GM12878 (cell line): ENCODE results near the gene KRTAP9-1. TPM values are rescaled to one million over a fixed set of nuclear protein-coding genes. Genes with fewer than 3 reads are reported as not detected.

Experiments
- ATAC-seq: fragments of 200-7000 bp; cut with Tn5 transposase; 3 replicates; pipeline ENCODE4 v1.9.1; 2020; ENCODE audit warnings: mild to moderate bottlenecking, moderate library complexity
- BruUV-seq: library from RNA; stranded (reverse); fragments of 400-500 nt; replicated peaks from 2 replicates; lab custom pipeline; 2021; lab: Mats Ljungman, UMichigan
- CTCF ChIA-PET: fragments of 300-600 bp; sonication (Branson Sonifier 250); formaldehyde crosslinking; extraction: SDS; loops from one replicate; lab custom pipeline; 2021; ENCODE audit warnings: inconsistent platforms; lab: Yijun Ruan, JAX
- POLR2A ChIA-PET: fragments of 350-600 bp; formaldehyde crosslinking; extraction: SDS; loops from one replicate; lab custom pipeline; 2021; ENCODE audit warnings: inconsistent platforms; lab: Charles Lee
- RAD21 ChIA-PET: fragments of 300-600 bp; sonication (Branson Sonifier 250); formaldehyde crosslinking; loops from one replicate; lab custom pipeline; 2023; ENCODE audit warnings: antibody characterized with exemption; ENCODE audit not compliant: unreplicated experiment; lab: Charles Lee
- SMC1A ChIA-PET: fragments of 300-600 bp; sonication (Branson Sonifier 250); formaldehyde crosslinking; loops from one replicate; lab custom pipeline; 2023; ENCODE audit not compliant: unreplicated experiment, uncharacterized antibody; lab: Charles Lee
- DNase-seq: peaks from one replicate; pipeline ENCODE4 v3.0.0-alpha.2; 2011; ENCODE audit warnings: low read depth, low spot score
- FAIRE-seq: peaks from 3 replicates; lab custom pipeline; 2011; peaks lifted over from hg19 to GRCh38; lab: Jason Lieb, UNC
- H2AFZ ChIP-seq: 2 replicates; pipeline ENCODE4 v1.6.0; 2011; ENCODE audit warnings: low read depth, low read length, control low read depth; ENCODE audit not compliant: control insufficient read depth
- H3K27ac ChIP-seq: 2 replicates; pipeline ENCODE4 v1.5.1; 2011; ENCODE audit warnings: control low read depth; ENCODE audit not compliant: control insufficient read depth, insufficient read depth
- H3K27me3 ChIP-seq, 2 experiments: replicated peaks in 1 of 2; 2 replicates each; pipeline versions ENCODE4 v1.6.0 to v1.6.1; 2011; ENCODE audit warnings: low read length in 1 of 2; ENCODE audit not compliant: control insufficient read depth in 2 of 2, insufficient read depth in 2 of 2
- H3K36me3 ChIP-seq, 2 experiments: 2 replicates each; pipeline ENCODE4 v1.5.1; 2011; ENCODE audit warnings: low read length in 1 of 2; ENCODE audit not compliant: control insufficient read depth in 2 of 2, insufficient read depth in 2 of 2
- H3K4me1 ChIP-seq: 2 replicates; pipeline ENCODE4 v1.6.1; 2011; ENCODE audit warnings: mild to moderate bottlenecking, low read length, moderate library complexity, mixed read lengths; ENCODE audit not compliant: control insufficient read depth, insufficient read depth
- H3K4me2 ChIP-seq: 2 replicates; pipeline ENCODE4 v1.6.0; 2011; ENCODE audit warnings: control low read depth; ENCODE audit not compliant: control insufficient read depth, insufficient read depth
- H3K4me3 ChIP-seq: fragments of 200-600 bp; sonication (generic); 2 replicates; pipeline ENCODE4 v1.5.1; 2016
- H3K79me2 ChIP-seq: 2 replicates; pipeline ENCODE4 v1.6.0; 2011; ENCODE audit warnings: low read length; ENCODE audit not compliant: control insufficient read depth, insufficient read depth
- H3K9ac ChIP-seq: 2 replicates; pipeline ENCODE4 v1.8.0; 2011; ENCODE audit warnings: low read length, control low read depth, mixed read lengths; ENCODE audit not compliant: control insufficient read depth, insufficient read depth
- H3K9me3 ChIP-seq: replicated peaks from 3 replicates; pipeline ENCODE4 v1.5.1; 2011; ENCODE audit warnings: mild to moderate bottlenecking, low read length; ENCODE audit not compliant: control insufficient read depth, insufficient read depth
- H4K20me1 ChIP-seq: 2 replicates; pipeline ENCODE4 v1.6.0; 2011; ENCODE audit not compliant: control insufficient read depth, insufficient read depth
- CEBPB ChIP-seq, 2 experiments: fragments of 150-350 bp in 1 of 2; IDR thresholded peaks; 2 replicates each; pipeline ENCODE4 v1.6.1; 2012 to 2014; ENCODE audit warnings: low read depth in 2 of 2, low read length in 2 of 2, borderline replicate concordance in 1 of 2, inconsistent platforms in 1 of 2
- CHD2 ChIP-seq: IDR thresholded peaks from 2 replicates; pipeline ENCODE4 v1.6.1; 2011; ENCODE audit warnings: low read depth, low read length, improper control_type of control experiment, borderline replicate concordance
- CREM ChIP-seq: IDR thresholded peaks from 2 replicates; pipeline ENCODE4 v1.6.1; 2014; ENCODE audit warnings: antibody characterized with exemption, low read depth
- FOS ChIP-seq: IDR thresholded peaks from 3 replicates; pipeline ENCODE4 v1.6.1; 2011; ENCODE audit warnings: borderline replicate concordance; ENCODE audit not compliant: insufficient read length; ENCODE audit errors: extremely low read depth
- IRF5 ChIP-seq: fragments of 450-650 bp; IDR thresholded peaks from 2 replicates; pipeline ENCODE4 v1.6.1; 2017; ENCODE audit warnings: borderline replicate concordance
- LARP7 ChIP-seq: fragments of 450-650 bp; IDR thresholded peaks from 2 replicates; pipeline ENCODE4 v1.6.1; 2017; ENCODE audit warnings: mild to moderate bottlenecking
- NR2C1 ChIP-seq: fragments of 450-650 bp; IDR thresholded peaks from 2 replicates; pipeline ENCODE4 v1.6.1; 2017; ENCODE audit warnings: antibody characterized with exemption, mild to moderate bottlenecking, moderate library complexity
- POU2F2 ChIP-seq: IDR thresholded peaks from 3 replicates; pipeline ENCODE4 v1.6.1; 2011; ENCODE audit warnings: low read depth, mild to moderate bottlenecking, low read length, borderline replicate concordance
- RAD21 ChIP-seq: IDR thresholded peaks from 2 replicates; pipeline ENCODE4 v1.6.1; 2011; ENCODE audit warnings: mild to moderate bottlenecking, low read depth, low read length, moderate library complexity; ENCODE audit not compliant: insufficient read depth
- RELA ChIP-seq: fragments of 450-650 bp; IDR thresholded peaks from 2 replicates; pipeline ENCODE4 v1.8.0; 2014; ENCODE audit warnings: borderline replicate concordance; ENCODE audit not compliant: partially characterized antibody
- SKIL ChIP-seq: fragments of 450-650 bp; IDR thresholded peaks from 2 replicates; pipeline ENCODE4 v1.6.1; 2017; ENCODE audit warnings: mild to moderate bottlenecking, low read depth, inconsistent platforms; ENCODE audit not compliant: poor library complexity, severe bottlenecking
- TCF7 ChIP-seq: IDR thresholded peaks from 2 replicates; pipeline ENCODE4 v1.6.1; 2014; ENCODE audit warnings: antibody characterized with exemption, borderline replicate concordance
- ZNF622 ChIP-seq: fragments of 450-650 bp; IDR thresholded peaks from 2 replicates; pipeline ENCODE4 v1.6.1; 2017; ENCODE audit warnings: mild to moderate bottlenecking, inconsistent platforms
- ZZZ3 ChIP-seq: IDR thresholded peaks from 2 replicates; pipeline ENCODE4 v1.6.1; 2011; ENCODE audit warnings: low read depth; ENCODE audit not compliant: control insufficient read depth, insufficient read length
- WGBS: methylation state at CpG from one replicate; pipeline ENCODE4 v1.1.6; 2016; ENCODE audit warnings: low lambda C conversion rate; ENCODE audit not compliant: insufficient replicate concordance, insufficient coverage; ENCODE audit errors: missing lambda C conversion rate; 5-methylcytosine and 5-hydroxymethylcytosine counted together
- in situ Hi-C: fragments of 300-500 bp; cut with MboI; formaldehyde crosslinking; loops from 9 replicates; pipeline ENCODE4 v1.14.3; 2018; ENCODE audit warnings: mixed read lengths
- intact Hi-C: fragments of 100-400 bp; cut with micrococcal nuclease; formaldehyde crosslinking; loops from one replicate; pipeline ENCODE4 v1.14.2; 2022; ENCODE audit not compliant: unreplicated experiment
- polyA plus RNA-seq, 11 experiments: library from polyadenylated mRNA; depleted of rRNA in 4 of 11; unstranded in 6 of 11; stranded (reverse) in 5 of 11; fragments of >200 nt; fragmentation: Nextera tagmentation in 4 of 11; fragmentation: Illumina TruSeq in 1 of 11; extraction: Ambion mirVana in 4 of 11; extraction: Trizol in 1 of 11; gene quantifications; 1 replicate in 1 of 11; 2 replicates in 10 of 11; pipeline versions ENCODE4 v1.2.1 to v1.2.3, GENCODE V29; 2011 to 2016; ENCODE audit warnings: inconsistent platforms in 2 of 11, missing spikeins in 2 of 11, low read depth in 1 of 11
- total RNA-seq, 4 experiments: library from RNA; depleted of rRNA in 3 of 4; stranded (reverse); fragments of >200 nt in 3 of 4; fragmentation: Illumina TruSeq in 1 of 4; extraction: Trizol in 1 of 4; gene quantifications; 2 replicates each; pipeline versions ENCODE4 v1.2.1 to v1.2.3, GENCODE V29; 2013 to 2021

The KRTAP9-1 gene
- total and polyA plus RNA-seq, 10 of the 15 experiments (the other 5 are each of a cell fraction or from before 2014, with no cell fraction given): not detected

- Histone ChIP-seq H2AFZ (no peak overlapping the region), H3K9ac (no peak overlapping the region), H3K27me3 (no peaks in the 10 kb centered on the region), H3K27ac (no peak overlapping the region), H3K4me1 (no peaks in the 10 kb centered on the region), H4K20me1 (no peaks in the 10 kb centered on the region), H3K9me3 (no peaks in the 10 kb centered on the region), H3K4me3 (no peak overlapping the region), H3K79me2 (no peaks in the 10 kb centered on the region), H3K36me3 (no peaks in the 10 kb centered on the region), H3K4me2 (no peak overlapping the region)
- FAIRE-seq: no peak
- in situ Hi-C loops: loop anchor here (10.0 kb wide), 1 partner anchor 58 kb away; the partner anchor contains the start of gene KRTAP9-4
- ChIA-PET SMC1A (no interaction called here), POLR2A (no interaction called here), CTCF (no interaction called here), RAD21 (interaction anchor here (1.0 kb wide), 1 partner anchor 476 kb away, joined by 4 read pairs; no protein-coding TSS in a partner anchor)
- intact Hi-C loops: no loop called here
- DNase-seq: no peak
- WGBS: 83% methylated on average over 2 of the region's 2 CpGs
- ATAC-seq: no peak
- BruUV-seq: no TSS peak
- TF ChIP-seq LARP7 (no peak), TCF7 (no peak), RELA (no peak), IRF5 (no peak), ZNF622 (no peak)
These were observed 2.8 kb upstream of the KRTAP9-1 start for GRCh38 chr17:41186872-41187271.

- H3K9ac ChIP-seq: no peak overlapping the region
- H3K27me3 ChIP-seq: no peaks in the 10 kb centered on the region
- no peaks in the 10 kb centered on the region for H3K9me3 ChIP-seq
- H3K79me2 ChIP-seq: no peaks in the 10 kb centered on the region
- no peaks in the 10 kb centered on the region for H3K36me3 ChIP-seq
- ChIA-PET POLR2A (no interaction called here), CTCF (no interaction called here), SMC1A (interaction anchor here (1.2 kb wide), 1 partner anchor 39 kb away, joined by 3 read pairs; no protein-coding TSS in a partner anchor), RAD21 (no interaction called here)
- H3K4me2 ChIP-seq: no peak overlapping the region
- DNase-seq (no peak), FAIRE-seq (no peak), ATAC-seq (no peak)
- H3K4me1 ChIP-seq: no peaks in the 10 kb centered on the region
- no peak overlapping the region for H2AFZ ChIP-seq
- in situ Hi-C loops: no loop called here
- intact Hi-C loops: no loop called here
- WGBS: 24% methylated on average over 3 of the region's 3 CpGs
- no peaks in the 10 kb centered on the region for H4K20me1 ChIP-seq
- no peak overlapping the region for H3K27ac ChIP-seq
- H3K4me3 ChIP-seq: no peak overlapping the region
- BruUV-seq: no TSS peak
- TF ChIP-seq ZZZ3 (no peak), CEBPB (IDR thresholded peaks at IDR 0.05; ENCODE audit: borderline replicate concordance in 1 of 2, low read depth in 2 of 2, low read length in 2 of 2) (no peak), FOS (no peak), SKIL (no peak), CREM (no peak), POU2F2 (no peak), ZNF622 (no peak), RAD21 (no peak), CHD2 (no peak), NR2C1 (no peak), TCF7 (no peak), LARP7 (no peak)
These were observed 641 bp downstream of the KRTAP9-1 start for GRCh38 chr17:41190328-41190727.
